NCI-H524 treated with DMSO at 0.1 percent for 48 hours (cell line): ENCODE results near the gene LIF.

Source experiments
- DNase-seq: peaks from one replicate; lab custom pipeline; 2025; lab: John Stamatoyannopoulos, UW

LIF gene

GRCh38 chr22:30262917-30263741 is 16.6 kb upstream of the LIF start:
- DNase-seq, result peak; percentile 2

GRCh38 chr22:30262112-30262511 is 15.6 kb upstream of the LIF start:
- DNase-seq, result no peak

GRCh38 chr22:30261134-30261533 is 14.6 kb upstream of the LIF start:
- DNase-seq, result no peak

- DNase-seq, result no peak
Measured at GRCh38 chr22:30260682-30261081, 14.1 kb upstream of the LIF start.

GRCh38 chr22:30260276-30260675 is 13.7 kb upstream of the LIF start:
- no peak for DNase-seq

- no peak for DNase-seq
Measured at GRCh38 chr22:30254314-30254713, 7.8 kb upstream of the LIF start.

- peak; percentile 20 for DNase-seq
Measured at GRCh38 chr22:30253205-30253852, 6.8 kb upstream of the LIF start.

- no peak for DNase-seq
Measured at GRCh38 chr22:30252411-30253204, 6.0 kb upstream of the LIF start.

- no peak for DNase-seq
Measured at GRCh38 chr22:30251711-30252110, 5.2 kb upstream of the LIF start.

- no peak for DNase-seq
Measured at GRCh38 chr22:30250661-30251267, 4.2 kb upstream of the LIF start.

GRCh38 chr22:30250039-30250565 is 3.5 kb upstream of the LIF start:
- DNase-seq, result no peak

GRCh38 chr22:30249049-30250038 is 2.8 kb upstream of the LIF start:
- DNase-seq, result no peak

- DNase-seq, result no peak
Measured at GRCh38 chr22:30248484-30248883, 1.9 kb upstream of the LIF start.

- no peak for DNase-seq
Measured at GRCh38 chr22:30247974-30248373, 1.4 kb upstream of the LIF start.

GRCh38 chr22:30247561-30247960 is 1.0 kb upstream of the LIF start:
- DNase-seq, result no peak

GRCh38 chr22:30246814-30247376 is 336 bp upstream of the LIF start:
- no peak for DNase-seq

GRCh38 chr22:30245181-30245984 is 1.2 kb downstream of the LIF start:
- no peak for DNase-seq

GRCh38 chr22:30244641-30245040 is 1.9 kb downstream of the LIF start:
- DNase-seq, result no peak

- no peak for DNase-seq
Measured at GRCh38 chr22:30244066-30244465, 2.5 kb downstream of the LIF start.

GRCh38 chr22:30243661-30244060 is 2.9 kb downstream of the LIF start:
- DNase-seq, result no peak
